Thyroid gland (tissue), 4 donors: Measurements from ENCODE around the gene OLA1.

Experiments
- POLR2A ChIP-seq, 2 donors: fragments of 450-650 bp; IDR thresholded peaks; one replicate each; pipeline ENCODE4 v1.6.1; 2017; ENCODE audit warnings: antibody characterized with exemption in 2 of 2, mild to moderate bottlenecking in 2 of 2, moderate library complexity in 1 of 2
- TF ChIP-seq, protein P1 (sequence below), 6 experiments: fragments of 200-600 bp in 3 of 6; fragments of 450-650 bp in 3 of 6; sonication (generic) in 3 of 6; IDR thresholded peaks; one replicate each; pipeline ENCODE4 v1.5.1; 2016 to 2019; ENCODE audit warnings: antibody characterized with exemption in 6 of 6, mild to moderate bottlenecking in 2 of 6, inconsistent platforms in 1 of 6, moderate library complexity in 1 of 6

DNA sequence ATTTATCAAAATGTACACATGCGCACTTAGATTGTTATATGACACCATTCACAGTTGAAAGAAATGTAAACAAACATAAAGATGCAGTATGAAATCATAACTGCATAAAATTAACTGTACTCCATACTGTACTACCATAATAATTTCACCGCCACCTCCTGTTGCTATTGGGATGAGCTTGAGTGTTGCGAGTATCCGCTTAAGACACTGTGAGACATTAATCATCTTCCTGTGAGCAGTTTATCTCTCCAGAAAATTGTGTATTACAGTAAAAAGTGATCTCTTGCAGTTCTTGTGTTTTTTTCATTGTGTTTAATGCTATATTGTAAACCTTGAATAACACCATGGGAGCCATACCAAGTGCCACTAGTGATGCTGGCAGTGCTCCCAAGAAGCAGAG is 46.1 kb downstream of the OLA1 start:
- TF ChIP-seq, protein P1, sequence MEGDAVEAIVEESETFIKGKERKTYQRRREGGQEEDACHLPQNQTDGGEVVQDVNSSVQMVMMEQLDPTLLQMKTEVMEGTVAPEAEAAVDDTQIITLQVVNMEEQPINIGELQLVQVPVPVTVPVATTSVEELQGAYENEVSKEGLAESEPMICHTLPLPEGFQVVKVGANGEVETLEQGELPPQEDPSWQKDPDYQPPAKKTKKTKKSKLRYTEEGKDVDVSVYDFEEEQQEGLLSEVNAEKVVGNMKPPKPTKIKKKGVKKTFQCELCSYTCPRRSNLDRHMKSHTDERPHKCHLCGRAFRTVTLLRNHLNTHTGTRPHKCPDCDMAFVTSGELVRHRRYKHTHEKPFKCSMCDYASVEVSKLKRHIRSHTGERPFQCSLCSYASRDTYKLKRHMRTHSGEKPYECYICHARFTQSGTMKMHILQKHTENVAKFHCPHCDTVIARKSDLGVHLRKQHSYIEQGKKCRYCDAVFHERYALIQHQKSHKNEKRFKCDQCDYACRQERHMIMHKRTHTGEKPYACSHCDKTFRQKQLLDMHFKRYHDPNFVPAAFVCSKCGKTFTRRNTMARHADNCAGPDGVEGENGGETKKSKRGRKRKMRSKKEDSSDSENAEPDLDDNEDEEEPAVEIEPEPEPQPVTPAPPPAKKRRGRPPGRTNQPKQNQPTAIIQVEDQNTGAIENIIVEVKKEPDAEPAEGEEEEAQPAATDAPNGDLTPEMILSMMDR (IDR thresholded peaks at IDR 0.05), result no peak
- TF ChIP-seq POLR2A (IDR thresholded peaks at IDR 0.05), result no peak
